Measurements from ENCODE around the gene DNAJC5G.
A peak's percentile ranks its signal among the peaks of the same experiment; 100 is the strongest.
"Not testable (repeated sequence)": the region's sequence is repeated elsewhere in the genome, so short reads cannot be mapped to it uniquely, and the experiment has no call there.

The DNAJC5G gene

GRCh38 chr2:27250652-27251379 lies 24.4 kb upstream of the DNAJC5G start:
- DNase-seq (ENCODE audit: extremely low read depth in 1 of 2, low read depth in 1 of 2) = no peak

DNA sequence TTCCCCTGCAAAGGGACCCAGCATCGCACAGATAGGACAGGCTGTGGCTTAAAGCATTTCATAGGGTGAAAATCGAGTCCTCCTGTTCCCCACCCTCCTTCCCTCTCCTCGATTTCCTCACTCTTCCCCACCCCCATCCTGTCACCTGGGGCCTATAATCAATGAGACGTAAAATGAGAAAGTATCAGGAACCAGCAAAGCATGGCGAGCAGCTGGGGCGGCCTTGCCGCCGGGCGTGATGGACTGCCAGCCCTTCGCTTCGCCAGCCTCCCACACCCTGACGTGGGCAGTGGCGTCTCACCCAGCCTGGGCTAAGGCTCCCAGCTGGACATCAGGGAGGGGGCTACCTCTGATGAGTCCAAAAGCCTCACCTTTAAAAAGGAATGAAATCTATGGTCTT lies 23.5 kb upstream of the DNAJC5G start:
- no peak for DNase-seq (ENCODE audit: extremely low read depth in 1 of 2, low read depth in 1 of 2)

- DNase-seq (ENCODE audit: extremely low read depth in 1 of 2, low read depth in 1 of 2) = no peak
Observed at GRCh38 chr2:27255187-27255586, 20.0 kb upstream of the DNAJC5G start.

DNA sequence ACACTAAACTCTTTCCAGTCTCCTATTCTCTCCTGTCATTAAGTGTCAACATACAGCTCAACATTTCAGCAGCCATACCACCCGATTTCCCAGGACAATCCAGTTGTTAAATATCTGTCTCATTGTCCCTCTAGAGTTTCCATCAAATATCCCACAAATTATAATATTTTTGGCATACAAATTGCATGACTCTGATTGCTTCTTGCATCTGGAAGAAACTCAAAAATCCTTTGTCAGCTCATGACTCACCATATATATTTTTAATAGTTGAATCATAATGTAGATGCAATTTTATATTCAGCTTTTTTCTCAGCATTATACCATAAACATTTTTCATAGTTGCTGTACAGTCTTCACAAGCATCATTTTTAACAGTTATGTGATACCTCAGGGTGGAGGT lies 19.6 kb upstream of the DNAJC5G start:
- no peak for DNase-seq (ENCODE audit: extremely low read depth in 1 of 2, low read depth in 1 of 2)

DNA sequence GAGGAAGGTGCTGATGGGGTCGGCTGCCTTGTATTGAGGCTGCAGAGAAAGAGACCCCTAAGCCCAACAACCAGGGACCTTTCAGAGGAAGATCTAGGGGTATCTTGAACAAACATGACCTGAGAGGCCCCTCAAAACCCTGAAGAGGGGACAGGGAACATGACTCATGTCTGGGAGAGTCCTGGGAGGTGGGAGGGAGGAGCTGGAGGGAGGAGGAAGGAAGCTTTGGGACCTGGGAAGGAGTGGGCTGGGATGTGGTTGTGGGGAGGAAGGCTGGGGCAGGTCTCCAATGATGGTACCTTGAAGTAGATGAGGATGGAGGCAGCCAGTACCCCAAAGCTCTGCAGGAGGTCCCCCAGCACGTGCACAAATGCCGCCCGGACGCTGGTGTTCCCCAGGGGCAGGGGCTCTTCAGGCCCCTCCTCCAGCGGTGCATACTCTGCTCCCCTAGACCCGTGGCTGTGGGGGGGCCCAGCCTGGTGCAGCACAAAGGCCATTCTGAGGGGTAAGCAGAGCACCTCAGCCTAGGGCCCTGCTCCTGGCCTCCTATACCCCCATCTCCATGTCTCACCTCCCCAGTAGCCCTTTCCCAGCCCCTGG lies 18.3 kb upstream of the DNAJC5G start:
- no peak for DNase-seq (ENCODE audit: extremely low read depth in 1 of 2, low read depth in 1 of 2)

GRCh38 chr2:27258051-27258450 lies 17.2 kb upstream of the DNAJC5G start:
- no peak for DNase-seq (ENCODE audit: extremely low read depth in 1 of 2, low read depth in 1 of 2)

DNA sequence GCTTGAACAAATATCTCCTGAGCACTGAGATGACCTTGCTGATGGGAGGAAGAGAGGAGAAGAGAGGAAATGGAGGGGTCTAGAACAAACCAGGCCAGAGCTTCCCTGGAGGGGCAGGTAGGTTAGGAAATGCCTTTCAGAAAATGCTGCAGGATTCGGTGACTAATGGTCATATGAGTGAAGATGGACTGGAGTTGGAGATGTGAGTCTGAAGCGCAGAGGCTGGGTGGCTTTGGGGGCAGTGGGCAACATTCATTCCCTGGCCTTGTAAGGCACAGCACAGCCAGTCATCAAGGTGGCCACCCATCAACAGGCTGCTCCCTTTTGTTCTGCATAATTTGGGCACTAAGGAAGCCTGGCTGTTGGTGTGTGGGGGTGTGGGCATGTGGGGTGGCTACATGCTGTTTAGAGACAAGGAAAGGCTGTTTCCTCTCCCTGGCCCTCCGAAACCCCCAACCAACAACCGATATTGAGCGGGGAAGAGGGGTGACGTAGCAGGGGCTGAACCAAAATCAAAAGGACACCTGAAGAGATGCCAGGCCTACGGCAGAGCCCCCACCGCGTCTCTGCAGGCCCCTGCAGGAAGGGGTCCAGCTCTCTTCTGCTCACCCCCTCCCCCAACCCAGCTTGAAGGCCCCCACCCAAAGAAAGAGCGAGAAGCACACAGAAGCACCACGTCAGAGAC lies 13.8 kb upstream of the DNAJC5G start:
- DNase-seq (ENCODE audit: extremely low read depth in 1 of 2, low read depth in 1 of 2) = no peak

- no peak for DNase-seq (ENCODE audit: extremely low read depth in 1 of 2, low read depth in 1 of 2)
Observed at GRCh38 chr2:27261926-27262298, 13.3 kb upstream of the DNAJC5G start.

- peak; percentile 45 to 55 for DNase-seq (ENCODE audit: extremely low read depth in 1 of 2, low read depth in 1 of 2)
Observed at GRCh38 chr2:27262379-27263286, 12.6 kb upstream of the DNAJC5G start, which contains the start of gene SLC30A3. Gene SLC30A3, minus strand, starts transcription at chr2:27263047. Its CDS starts 141 bp downstream, at chr2:27262906.

GRCh38 chr2:27263287-27264252 lies 11.7 kb upstream of the DNAJC5G start:
- no peak for DNase-seq (ENCODE audit: extremely low read depth in 1 of 2, low read depth in 1 of 2)

DNA sequence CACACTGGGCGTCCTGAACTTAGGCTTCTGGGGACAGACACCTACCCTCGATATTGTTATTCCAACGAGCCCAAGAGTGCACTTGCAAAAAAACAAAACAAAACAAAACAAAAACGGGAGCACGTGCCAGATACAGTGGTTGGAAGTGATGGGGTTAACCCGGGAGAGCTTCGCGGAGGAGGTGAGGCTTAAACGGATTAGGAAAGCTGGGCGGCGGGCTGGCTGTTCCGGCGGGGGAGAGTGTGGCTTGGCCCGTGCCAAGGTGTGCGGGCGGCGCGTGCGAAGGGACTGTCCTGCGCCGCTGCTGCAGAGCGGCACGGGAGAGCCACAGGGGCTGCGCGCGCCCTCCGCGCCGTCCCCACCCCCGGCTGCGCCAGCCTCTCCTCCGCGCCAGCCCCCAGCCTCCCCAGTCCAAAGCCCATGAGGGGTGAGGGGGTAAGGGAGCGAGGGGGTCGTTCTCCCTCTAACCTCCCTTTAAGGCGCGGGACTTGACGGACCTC lies 10.9 kb upstream of the DNAJC5G start:
- DNase-seq (ENCODE audit: extremely low read depth in 1 of 2, low read depth in 1 of 2) = no peak

- peak; percentile 23 to 39 for DNase-seq (ENCODE audit: extremely low read depth in 1 of 2, low read depth in 1 of 2)
Observed at GRCh38 chr2:27264753-27265535, 10.3 kb upstream of the DNAJC5G start.

DNA sequence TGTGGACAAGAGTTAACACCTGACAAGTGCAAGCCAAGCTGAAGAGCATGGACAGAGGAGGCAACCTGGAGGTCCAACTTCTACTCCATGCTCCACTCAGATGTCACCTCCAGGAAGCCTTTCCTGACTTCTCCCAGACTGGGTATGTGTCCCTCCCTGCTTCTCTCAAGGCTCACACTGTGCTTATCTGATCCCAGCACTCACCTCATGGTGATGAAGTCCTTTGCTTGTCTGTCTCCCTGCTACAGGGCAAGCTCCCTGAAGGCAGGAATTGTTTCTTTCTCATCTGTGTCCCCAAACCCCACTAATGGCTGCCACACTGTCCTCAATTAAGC lies 9.7 kb upstream of the DNAJC5G start:
- DNase-seq (ENCODE audit: extremely low read depth in 1 of 2, low read depth in 1 of 2) = no peak

DNA sequence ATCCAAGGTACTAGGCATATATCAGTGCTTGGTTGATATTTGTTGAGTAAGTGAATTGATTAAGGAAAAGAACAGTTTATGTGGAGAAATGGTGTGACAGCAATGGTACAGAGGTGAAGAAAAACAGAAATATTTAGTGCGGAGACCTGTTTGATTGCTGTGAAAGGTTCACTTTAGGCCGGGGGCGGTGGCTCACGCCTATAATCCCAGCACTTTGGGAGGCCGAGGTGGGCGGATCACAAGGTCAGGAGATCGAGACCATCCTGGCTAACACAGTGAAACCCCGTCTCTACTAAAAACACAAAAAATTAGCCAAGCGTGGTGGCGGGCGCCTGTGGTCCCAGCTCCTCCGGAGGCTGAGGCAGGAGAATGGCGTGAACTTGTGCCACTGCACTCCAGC lies 6.9 kb upstream of the DNAJC5G start:
- not testable (repeated sequence) for DNase-seq (ENCODE audit: extremely low read depth in 1 of 2, low read depth in 1 of 2)

GRCh38 chr2:27270131-27270530 lies 5.1 kb upstream of the DNAJC5G start:
- no peak for DNase-seq (ENCODE audit: extremely low read depth in 1 of 2, low read depth in 1 of 2)

DNA sequence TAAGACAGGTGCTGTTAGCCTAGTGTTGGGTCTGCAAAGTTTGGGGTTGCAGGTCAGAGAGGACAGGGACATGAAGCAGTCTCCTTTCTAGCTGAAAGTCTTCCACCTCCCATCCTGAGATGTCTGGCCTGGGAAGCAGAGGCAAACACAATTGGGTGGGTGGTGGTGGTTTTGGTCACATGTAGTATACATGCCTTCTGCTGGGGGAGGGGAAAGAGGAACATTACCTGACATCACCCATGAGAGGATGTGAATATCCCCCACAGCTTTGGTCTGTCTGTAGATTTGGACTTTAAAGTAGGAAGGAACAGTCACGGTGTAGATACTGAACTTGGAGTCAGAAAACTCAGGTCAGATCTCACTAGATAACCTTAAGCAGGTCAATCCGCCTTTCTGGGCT lies 4.6 kb upstream of the DNAJC5G start:
- no peak for DNase-seq (ENCODE audit: extremely low read depth in 1 of 2, low read depth in 1 of 2)

GRCh38 chr2:27271631-27272340 lies 3.4 kb upstream of the DNAJC5G start:
- DNase-seq (ENCODE audit: extremely low read depth in 1 of 2, low read depth in 1 of 2) = no peak

Measured in stimulated activated CD8-positive, alpha-beta memory T cell treated with anti-CD3 and anti-CD28 coated beads, Interleukin-7, amount 100 ng/mL, for 48 hours (primary cell).